Activated T-cell treated with anti-CD3 and anti-CD28 coated beads, Interleukin-2, amount 50 U/mL, for 4 hours (primary cell): Measurements from ENCODE around the gene CASKIN1. TPM values are rescaled to one million over a fixed set of nuclear protein-coding genes. Genes with fewer than 3 reads are reported as not detected.

ENCODE experiments used
- ATAC-seq, 2 donors: fragments of 200-7000 bp; cut with Tn5 transposase; one replicate each; pipeline ENCODE4 v1.10.0; 2021
- DNase-seq: peaks from one replicate; pipeline ENCODE4 v3.0.0-alpha.2; 2020
- H3K27me3 Mint-ChIP-seq: one replicate; pipeline ENCODE4 v1.8.0; 2021; ENCODE audit warnings: low read depth, mixed read lengths
- H3K36me3 Mint-ChIP-seq: one replicate; pipeline ENCODE4 v1.8.0; 2022; ENCODE audit warnings: mixed read lengths; ENCODE audit not compliant: insufficient read depth
- H3K4me1 Mint-ChIP-seq: one replicate; pipeline ENCODE4 v1.8.0; 2021; ENCODE audit warnings: low read depth, mixed read lengths
- H3K4me3 Mint-ChIP-seq: one replicate; pipeline ENCODE4 v1.8.0; 2021; ENCODE audit warnings: mild to moderate bottlenecking, moderate library complexity, mixed read lengths
- H3K9me3 Mint-ChIP-seq: one replicate; pipeline ENCODE4 v1.8.0; 2021; ENCODE audit warnings: mixed read lengths
- total RNA-seq, 3 donors: library from RNA; stranded (reverse); gene quantifications; one replicate each; pipeline ENCODE4 v1.2.1, GENCODE V29; 2021

The CASKIN1 gene
- total RNA-seq, 3 donors from 2014 or later: 0.14 to 1.5 (median 0.34) TPM

- no peaks in the 10 kb centered on the region for H3K4me1 Mint-ChIP-seq
- peaks cover 11% of the 10 kb centered on the region for H3K36me3 Mint-ChIP-seq
- H3K4me3 Mint-ChIP-seq: no peak overlapping the region
- no peak for ATAC-seq
- no peaks in the 10 kb centered on the region for H3K9me3 Mint-ChIP-seq
- no peak for DNase-seq
- no peaks in the 10 kb centered on the region for H3K27me3 Mint-ChIP-seq
These were observed 24.7 kb downstream of the CASKIN1 start for GRCh38 chr16:2171601-2172178.

- DNase-seq (no peak), ATAC-seq (no peak)
- no peaks in the 10 kb centered on the region for H3K27me3 Mint-ChIP-seq
- H3K9me3 Mint-ChIP-seq: no peaks in the 10 kb centered on the region
- no peak overlapping the region for H3K4me3 Mint-ChIP-seq
- peaks cover 11% of the 10 kb centered on the region for H3K36me3 Mint-ChIP-seq
- H3K4me1 Mint-ChIP-seq: no peaks in the 10 kb centered on the region
These were observed 25.6 kb downstream of the CASKIN1 start for GRCh38 chr16:2170587-2171435.

GRCh38 chr16:2170080-2170479 is 26.3 kb downstream of the CASKIN1 start:
- Mint-ChIP-seq H3K4me3 (no peak overlapping the region), H3K4me1 (no peaks in the 10 kb centered on the region), H3K27me3 (no peaks in the 10 kb centered on the region), H3K36me3 (peaks cover 10% of the 10 kb centered on the region), H3K9me3 (no peaks in the 10 kb centered on the region)
- ATAC-seq (no peak), DNase-seq (no peak)

GRCh38 chr16:2167068-2167638 is 29.3 kb downstream of the CASKIN1 start:
- DNase-seq: no peak
- peaks cover 7% of the 10 kb centered on the region for H3K36me3 Mint-ChIP-seq
- ATAC-seq: no peak
- H3K9me3 Mint-ChIP-seq: no peaks in the 10 kb centered on the region
- H3K27me3 Mint-ChIP-seq: no peaks in the 10 kb centered on the region
- no peak overlapping the region for H3K4me3 Mint-ChIP-seq
- H3K4me1 Mint-ChIP-seq: peaks cover 3% of the 10 kb centered on the region

GRCh38 chr16:2166263-2167067 is 29.9 kb downstream of the CASKIN1 start:
- Mint-ChIP-seq H3K9me3 (no peaks in the 10 kb centered on the region), H3K4me3 (no peak overlapping the region), H3K27me3 (no peaks in the 10 kb centered on the region), H3K4me1 (peaks cover 3% of the 10 kb centered on the region), H3K36me3 (peaks cover 5% of the 10 kb centered on the region)
- ATAC-seq (no peak), DNase-seq (no peak)

- Mint-ChIP-seq H3K4me1 (peaks cover 3% of the 10 kb centered on the region), H3K4me3 (no peak overlapping the region), H3K9me3 (no peaks in the 10 kb centered on the region), H3K36me3 (peaks cover 5% of the 10 kb centered on the region), H3K27me3 (no peaks in the 10 kb centered on the region)
- no peak for DNase-seq
- no peak for ATAC-seq
These were observed 30.5 kb downstream of the CASKIN1 start for GRCh38 chr16:2165861-2166260.

- no peak for DNase-seq
- Mint-ChIP-seq H3K36me3 (peaks cover 4% of the 10 kb centered on the region), H3K9me3 (no peaks in the 10 kb centered on the region), H3K4me1 (peaks cover 3% of the 10 kb centered on the region), H3K4me3 (no peak overlapping the region), H3K27me3 (no peaks in the 10 kb centered on the region)
- peak; percentile 30 to 42 for ATAC-seq
These were observed 33.1 kb downstream of the CASKIN1 start for GRCh38 chr16:2163211-2163881.

- no peak for DNase-seq
- Mint-ChIP-seq H3K9me3 (no peaks in the 10 kb centered on the region), H3K4me1 (peaks cover 7% of the 10 kb centered on the region), H3K27me3 (no peaks in the 10 kb centered on the region), H3K4me3 (no peak overlapping the region), H3K36me3 (peaks cover 2% of the 10 kb centered on the region)
- peak in 1 of 2 donors; percentile 15 for ATAC-seq
These were observed 33.7 kb downstream of the CASKIN1 start for GRCh38 chr16:2162676-2163118.

GRCh38 chr16:2161911-2162310 is 34.5 kb downstream of the CASKIN1 start:
- peaks cover 2% of the 10 kb centered on the region for H3K36me3 Mint-ChIP-seq
- H3K9me3 Mint-ChIP-seq: no peaks in the 10 kb centered on the region
- no peak overlapping the region for H3K4me3 Mint-ChIP-seq
- H3K27me3 Mint-ChIP-seq: no peaks in the 10 kb centered on the region
- ATAC-seq: no peak
- peaks cover 14% of the 10 kb centered on the region for H3K4me1 Mint-ChIP-seq
- no peak for DNase-seq

GRCh38 chr16:2160915-2161551 is 35.4 kb downstream of the CASKIN1 start:
- ATAC-seq (no peak), DNase-seq (no peak)
- Mint-ChIP-seq H3K4me3 (no peak overlapping the region), H3K9me3 (no peaks in the 10 kb centered on the region), H3K27me3 (no peaks in the 10 kb centered on the region), H3K4me1 (peaks cover 21% of the 10 kb centered on the region), H3K36me3 (peaks cover under 1% of the 10 kb centered on the region)

GRCh38 chr16:2159175-2159838 is 37.1 kb downstream of the CASKIN1 start:
- Mint-ChIP-seq H3K4me3 (no peak overlapping the region), H3K27me3 (no peaks in the 10 kb centered on the region), H3K9me3 (no peaks in the 10 kb centered on the region), H3K4me1 (peaks cover 21% of the 10 kb centered on the region), H3K36me3 (peaks cover 6% of the 10 kb centered on the region)
- ATAC-seq: no peak
- DNase-seq: no peak

GRCh38 chr16:2158262-2158638 is 38.2 kb downstream of the CASKIN1 start:
- Mint-ChIP-seq H3K36me3 (peaks cover 15% of the 10 kb centered on the region), H3K4me3 (no peak overlapping the region), H3K4me1 (peaks cover 23% of the 10 kb centered on the region), H3K9me3 (no peaks in the 10 kb centered on the region), H3K27me3 (no peaks in the 10 kb centered on the region)
- no peak for DNase-seq
- ATAC-seq: no peak
